Activated B cell treated with CpG ODN at 0.5 μM for 24 hours (primary cell): Measurements from ENCODE around the gene PRR23A. TPM values are rescaled to one million over a fixed set of nuclear protein-coding genes. Genes with fewer than 3 reads are reported as not detected.
"Not testable (repeated sequence)": the region's sequence is repeated elsewhere in the genome, so short reads cannot be mapped to it uniquely, and the experiment has no call there.

Source experiments
- ATAC-seq: fragments of 200-7000 bp; cut with Tn5 transposase; one replicate; pipeline ENCODE4 v1.10.0; 2021; ENCODE audit warnings: low read depth, mild to moderate bottlenecking, moderate library complexity
- CTCF ChIA-PET: fragments of 350-600 bp; sonication (Branson Sonifier 250); formaldehyde crosslinking; loops from one replicate; lab custom pipeline; 2021; ENCODE audit warnings: antibody characterized with exemption; lab: Charles Lee
- POLR2A ChIA-PET: fragments of 350-600 bp; sonication (Branson Sonifier 250); formaldehyde crosslinking; loops from one replicate; lab custom pipeline; 2021; ENCODE audit warnings: antibody characterized with exemption; lab: Charles Lee
- DNase-seq: peaks from one replicate; pipeline ENCODE4 v3.0.0; 2022
- H3K27ac Mint-ChIP-seq: one replicate; pipeline ENCODE4 v1.8.0; 2020; ENCODE audit warnings: mixed read lengths
- H3K27me3 Mint-ChIP-seq: one replicate; pipeline ENCODE4 v1.8.0; 2021; ENCODE audit warnings: mixed read lengths
- H3K36me3 Mint-ChIP-seq: one replicate; pipeline ENCODE4 v1.8.0; 2021; ENCODE audit warnings: low read depth, mixed read lengths
- H3K4me1 Mint-ChIP-seq: one replicate; pipeline ENCODE4 v1.8.0; 2021; ENCODE audit warnings: mixed read lengths
- H3K4me3 Mint-ChIP-seq: one replicate; pipeline ENCODE4 v1.8.0; 2020; ENCODE audit warnings: mild to moderate bottlenecking, mixed read lengths
- H3K9me3 Mint-ChIP-seq: one replicate; pipeline ENCODE4 v1.8.0; 2020; ENCODE audit warnings: mixed read lengths
- intact Hi-C: fragments of 100-400 bp; cut with micrococcal nuclease; formaldehyde crosslinking; loops from one replicate; pipeline ENCODE4 v1.15.1; 2024
- total RNA-seq: library from RNA; stranded (reverse); gene quantifications from 2 replicates; pipeline ENCODE4 v1.2.3, GENCODE V29; 2022
- TF ChIP-seq, protein P1 (sequence below): fragments of 200-600 bp; IDR thresholded peaks from one replicate; pipeline ENCODE4 v1.8.0; 2022; ENCODE audit warnings: antibody characterized with exemption, mild to moderate bottlenecking

The PRR23A gene
- total RNA-seq, 1 donor from 2014 or later = not detected

DNA sequence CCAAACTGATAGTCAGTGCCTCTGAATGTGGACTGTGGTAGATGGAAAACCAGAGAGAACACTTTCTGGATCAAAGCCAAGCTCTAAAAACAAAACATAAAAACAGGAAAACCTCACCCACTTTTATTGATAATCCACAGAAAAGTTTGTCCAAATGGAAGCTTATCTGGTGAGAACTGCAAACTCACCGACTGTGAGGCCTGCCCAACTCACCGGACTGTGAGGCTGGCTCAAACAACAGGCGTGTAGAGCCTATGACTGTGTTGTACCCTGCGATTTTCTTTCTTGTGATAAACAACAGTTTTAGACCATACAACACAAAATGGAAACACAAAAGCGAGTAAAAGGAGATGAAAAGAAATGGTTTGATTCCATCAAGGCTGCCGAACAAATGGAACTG, 31.4 kb upstream of the PRR23A start:
- TF ChIP-seq, protein P1, sequence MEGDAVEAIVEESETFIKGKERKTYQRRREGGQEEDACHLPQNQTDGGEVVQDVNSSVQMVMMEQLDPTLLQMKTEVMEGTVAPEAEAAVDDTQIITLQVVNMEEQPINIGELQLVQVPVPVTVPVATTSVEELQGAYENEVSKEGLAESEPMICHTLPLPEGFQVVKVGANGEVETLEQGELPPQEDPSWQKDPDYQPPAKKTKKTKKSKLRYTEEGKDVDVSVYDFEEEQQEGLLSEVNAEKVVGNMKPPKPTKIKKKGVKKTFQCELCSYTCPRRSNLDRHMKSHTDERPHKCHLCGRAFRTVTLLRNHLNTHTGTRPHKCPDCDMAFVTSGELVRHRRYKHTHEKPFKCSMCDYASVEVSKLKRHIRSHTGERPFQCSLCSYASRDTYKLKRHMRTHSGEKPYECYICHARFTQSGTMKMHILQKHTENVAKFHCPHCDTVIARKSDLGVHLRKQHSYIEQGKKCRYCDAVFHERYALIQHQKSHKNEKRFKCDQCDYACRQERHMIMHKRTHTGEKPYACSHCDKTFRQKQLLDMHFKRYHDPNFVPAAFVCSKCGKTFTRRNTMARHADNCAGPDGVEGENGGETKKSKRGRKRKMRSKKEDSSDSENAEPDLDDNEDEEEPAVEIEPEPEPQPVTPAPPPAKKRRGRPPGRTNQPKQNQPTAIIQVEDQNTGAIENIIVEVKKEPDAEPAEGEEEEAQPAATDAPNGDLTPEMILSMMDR = no peak
- CTCF ChIA-PET = no interaction called here
- intact Hi-C loops = no loop called here
- Mint-ChIP-seq H3K4me1 (no peaks in the 10 kb centered on the region), H3K9me3 (peaks cover 3% of the 10 kb centered on the region), H3K4me3 (no peak overlapping the region), H3K27ac (no peak overlapping the region), H3K36me3 (no peaks in the 10 kb centered on the region), H3K27me3 (peaks cover 2% of the 10 kb centered on the region)
- POLR2A ChIA-PET = no interaction called here
- ATAC-seq (no peak), DNase-seq (no peak)

DNA sequence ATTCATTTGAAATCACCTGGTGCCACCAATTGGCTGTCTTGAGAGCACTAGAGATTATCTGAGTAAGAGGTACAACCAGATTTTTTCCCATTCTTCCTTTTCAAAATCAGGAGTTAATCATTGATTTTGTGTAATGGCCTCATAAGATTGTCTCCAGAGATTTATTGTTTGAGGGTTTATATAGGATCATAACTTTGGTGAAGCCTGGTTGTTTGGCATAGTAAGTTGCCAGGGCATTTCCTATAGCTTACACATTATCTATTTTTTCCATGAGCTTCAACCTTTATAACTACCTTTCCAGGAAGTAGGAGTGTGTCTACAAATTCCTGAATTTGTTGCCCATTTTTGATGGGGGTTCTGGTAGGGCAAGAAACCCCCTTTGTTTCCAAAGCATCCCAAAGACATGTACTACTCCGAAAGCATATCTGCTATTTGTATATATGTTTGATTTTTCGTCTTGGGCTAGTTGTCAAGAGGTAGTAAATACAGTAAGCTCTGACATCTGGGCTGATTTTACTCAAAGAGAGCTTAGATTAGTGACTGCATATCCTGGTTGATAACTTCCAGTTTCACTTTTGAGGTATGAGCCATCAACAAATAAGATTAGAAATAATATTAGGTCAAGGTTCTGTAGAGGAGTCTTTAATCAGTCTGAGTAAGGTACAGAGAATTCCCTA, 26.4 kb upstream of the PRR23A start:
- Mint-ChIP-seq H3K9me3 (peaks cover 13% of the 10 kb centered on the region), H3K27ac (no peak overlapping the region)

DNA sequence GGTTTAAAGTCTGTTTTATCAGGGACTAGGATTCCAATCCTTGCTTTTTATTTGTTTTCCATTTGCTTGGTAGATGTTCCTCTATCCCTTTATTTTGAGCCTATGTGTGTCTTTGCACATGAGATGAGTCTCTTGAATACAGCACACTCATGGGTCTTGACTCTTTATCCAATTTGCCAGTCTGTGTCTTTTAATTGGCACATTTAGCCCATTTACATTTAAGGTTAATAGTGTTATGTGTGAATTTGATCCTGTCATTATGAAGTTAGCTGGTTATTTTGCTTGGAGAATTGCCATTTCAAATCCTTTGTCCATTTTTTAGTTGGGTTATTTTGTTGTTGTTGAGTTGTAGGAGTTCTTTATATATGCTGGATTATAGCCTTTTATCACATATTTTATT, 24.5 kb upstream of the PRR23A start:
- ATAC-seq, DNase-seq, H3K27ac Mint-ChIP-seq, H3K4me3 Mint-ChIP-seq, H3K27me3 Mint-ChIP-seq, intact Hi-C loops, CTCF ChIA-PET, H3K36me3 Mint-ChIP-seq, H3K4me1 Mint-ChIP-seq, POLR2A ChIA-PET: not testable (repeated sequence)
- peaks cover 13% of the 10 kb centered on the region for H3K9me3 Mint-ChIP-seq

More for the DNA sequence above, 26.4 kb upstream of the PRR23A start:
- H3K36me3 Mint-ChIP-seq = no peaks in the 10 kb centered on the region
- DNase-seq = no peak
- ChIA-PET POLR2A (interaction anchor here (0.6 kb wide), 1 partner anchor 425 kb away, joined by 9 read pairs; no protein-coding TSS in a partner anchor), CTCF (no interaction called here)
- TF ChIP-seq, protein P1 = no peak
- H3K4me3 Mint-ChIP-seq = no peak overlapping the region
- intact Hi-C loops = no loop called here
- no peaks in the 10 kb centered on the region for H3K4me1 Mint-ChIP-seq
- no peak for ATAC-seq
- peaks cover 2% of the 10 kb centered on the region for H3K27me3 Mint-ChIP-seq

DNA sequence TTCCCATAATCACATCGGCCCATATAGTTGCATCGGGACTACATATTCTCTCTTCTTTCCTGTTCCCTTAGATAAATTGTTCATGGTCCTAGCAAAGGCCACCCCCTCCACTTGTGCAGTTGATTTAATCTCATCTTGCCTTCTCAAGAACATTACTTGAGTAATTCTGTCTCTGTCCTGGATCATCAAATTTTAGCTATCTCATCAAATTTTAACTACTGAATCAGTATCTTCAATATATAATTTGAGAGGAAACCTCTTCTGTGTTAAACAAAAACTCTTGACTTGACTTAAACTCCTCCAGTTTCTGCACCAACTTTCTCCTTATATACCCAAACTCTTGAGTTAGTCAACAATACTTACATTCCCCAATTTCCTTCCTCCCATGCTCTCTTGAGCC, 18.9 kb upstream of the PRR23A start:
- intact Hi-C loops = no loop called here
- POLR2A ChIA-PET = no interaction called here
- no peaks in the 10 kb centered on the region for H3K4me1 Mint-ChIP-seq
- H3K36me3 Mint-ChIP-seq = no peaks in the 10 kb centered on the region
- peaks cover 4% of the 10 kb centered on the region for H3K9me3 Mint-ChIP-seq
- CTCF ChIA-PET = no interaction called here
- TF ChIP-seq, protein P1 = no peak
- H3K4me3 Mint-ChIP-seq = no peak overlapping the region
- ATAC-seq = no peak
- H3K27ac Mint-ChIP-seq = no peak overlapping the region
- no peak for DNase-seq
- H3K27me3 Mint-ChIP-seq = no peaks in the 10 kb centered on the region

DNA sequence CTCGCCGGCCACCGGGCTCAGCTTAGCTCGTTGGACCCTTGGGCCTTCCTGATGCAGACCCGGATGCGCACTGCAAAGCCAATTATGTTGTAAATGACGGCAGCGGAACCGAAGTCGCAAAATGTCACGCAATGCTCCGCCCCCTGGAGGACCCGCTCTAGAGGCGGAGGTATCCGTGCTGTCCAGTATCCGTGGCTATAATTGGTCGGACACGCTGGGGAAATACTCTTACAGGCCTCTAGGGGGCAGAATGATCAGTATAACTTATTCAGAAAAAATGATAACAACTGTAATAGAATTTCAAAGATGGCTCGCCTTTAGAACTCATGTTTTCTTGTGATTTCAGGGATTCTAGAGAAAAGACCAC, 14.8 kb upstream of the PRR23A start, which contains the start of gene PRR23B:
Gene PRR23B (minus strand): TSS at position 59 of the 367 bp plus-strand sequence. CDS start 265 bp downstream, outside the sequence.
- Mint-ChIP-seq H3K4me3 (no peak within 1 kb of the TSS), H3K27ac (no peak within 1 kb of the TSS), H3K9me3 (peaks cover 3% of the 10 kb centered on the region), H3K27me3 (no peaks in the 10 kb centered on the region), H3K36me3 (no peaks in the 10 kb centered on the region), H3K4me1 (no peaks in the 10 kb centered on the region)
- intact Hi-C loops = no loop called here
- ChIA-PET CTCF (no interaction called here), POLR2A (no interaction called here)
- ATAC-seq = no peak
- TF ChIP-seq, protein P1 = no peak
- no peak for DNase-seq
